HFF-Myc (cell line): ENCODE data around the gene SUSD4.

ENCODE experiments used
- DNase-seq: peaks from one replicate; pipeline ENCODE4 v3.0.0-alpha.2; 2011; ENCODE audit warnings: low read depth; ENCODE audit errors: extremely low read depth
- H3K4me3 ChIP-seq: replicated peaks from 2 replicates; pipeline ENCODE4 v1.5.1; 2011; ENCODE audit warnings: low read depth, mild to moderate bottlenecking, control low read depth, low read length
- TF ChIP-seq, protein P1 (sequence below): IDR thresholded peaks from 2 replicates; pipeline ENCODE4 v1.5.1; 2012; ENCODE audit warnings: mild to moderate bottlenecking, low read depth, low read length, control low read depth; ENCODE audit errors: missing control alignments

Gene SUSD4

DNA sequence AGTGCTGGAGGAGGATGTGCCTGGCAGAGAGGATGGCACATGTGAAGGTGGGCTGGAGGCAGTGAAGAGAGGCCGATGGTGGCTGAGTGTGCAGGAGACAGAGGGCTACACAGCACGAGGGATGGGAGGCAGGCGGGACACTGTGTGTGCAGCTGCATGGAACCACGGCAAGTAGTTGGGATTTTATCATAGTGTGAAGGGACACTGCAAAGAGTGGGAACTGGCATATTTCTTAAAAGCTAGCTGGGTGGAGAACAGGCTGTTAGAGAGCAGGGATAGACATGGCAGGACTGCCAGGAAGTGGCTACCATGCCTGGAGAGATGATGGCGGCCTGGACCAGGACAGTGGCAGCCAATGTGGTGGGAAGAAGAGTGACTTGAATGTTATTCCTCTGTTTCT lies 118.6 kb downstream of the SUSD4 start:
- no peak overlapping the region for H3K4me3 ChIP-seq
- TF ChIP-seq, protein P1, sequence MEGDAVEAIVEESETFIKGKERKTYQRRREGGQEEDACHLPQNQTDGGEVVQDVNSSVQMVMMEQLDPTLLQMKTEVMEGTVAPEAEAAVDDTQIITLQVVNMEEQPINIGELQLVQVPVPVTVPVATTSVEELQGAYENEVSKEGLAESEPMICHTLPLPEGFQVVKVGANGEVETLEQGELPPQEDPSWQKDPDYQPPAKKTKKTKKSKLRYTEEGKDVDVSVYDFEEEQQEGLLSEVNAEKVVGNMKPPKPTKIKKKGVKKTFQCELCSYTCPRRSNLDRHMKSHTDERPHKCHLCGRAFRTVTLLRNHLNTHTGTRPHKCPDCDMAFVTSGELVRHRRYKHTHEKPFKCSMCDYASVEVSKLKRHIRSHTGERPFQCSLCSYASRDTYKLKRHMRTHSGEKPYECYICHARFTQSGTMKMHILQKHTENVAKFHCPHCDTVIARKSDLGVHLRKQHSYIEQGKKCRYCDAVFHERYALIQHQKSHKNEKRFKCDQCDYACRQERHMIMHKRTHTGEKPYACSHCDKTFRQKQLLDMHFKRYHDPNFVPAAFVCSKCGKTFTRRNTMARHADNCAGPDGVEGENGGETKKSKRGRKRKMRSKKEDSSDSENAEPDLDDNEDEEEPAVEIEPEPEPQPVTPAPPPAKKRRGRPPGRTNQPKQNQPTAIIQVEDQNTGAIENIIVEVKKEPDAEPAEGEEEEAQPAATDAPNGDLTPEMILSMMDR = no peak
- no peak for DNase-seq

DNA sequence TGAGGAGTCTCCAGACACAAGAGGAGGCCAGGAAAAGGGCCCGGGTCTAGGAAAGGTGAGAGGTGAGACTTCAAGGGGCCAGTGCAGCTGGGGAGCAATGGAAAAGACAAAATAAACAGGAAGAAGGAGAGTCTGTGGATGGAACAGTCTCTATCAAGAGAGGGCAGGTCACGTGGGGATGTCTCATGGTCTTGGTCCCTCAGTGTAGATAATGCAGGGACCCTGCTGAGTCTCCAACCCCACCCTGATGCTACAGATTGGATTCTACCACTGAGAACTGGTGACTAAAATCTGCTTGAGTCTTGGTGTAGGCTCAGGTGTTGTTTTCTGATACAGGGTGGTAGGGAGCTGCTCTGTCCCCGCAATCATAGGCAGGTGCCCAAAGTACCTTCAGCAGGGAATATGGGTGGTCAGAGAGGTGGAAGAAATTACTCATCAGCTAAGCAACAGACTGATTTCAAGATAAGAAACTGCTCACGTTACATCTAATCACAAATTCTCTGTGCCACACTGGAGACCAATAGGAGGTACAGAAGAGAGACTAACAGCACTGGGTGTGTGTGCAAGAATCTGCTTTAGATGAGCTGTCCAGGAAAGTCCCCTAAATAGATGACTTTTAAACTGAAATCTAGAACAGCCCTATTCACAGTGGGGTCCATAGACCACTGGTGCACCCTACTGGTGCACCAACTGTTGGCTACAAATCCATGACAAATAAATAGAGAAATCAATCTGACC lies 119.4 kb downstream of the SUSD4 start:
- TF ChIP-seq, protein P1 = no peak
- no peak for DNase-seq
- H3K4me3 ChIP-seq = no peak overlapping the region

DNA sequence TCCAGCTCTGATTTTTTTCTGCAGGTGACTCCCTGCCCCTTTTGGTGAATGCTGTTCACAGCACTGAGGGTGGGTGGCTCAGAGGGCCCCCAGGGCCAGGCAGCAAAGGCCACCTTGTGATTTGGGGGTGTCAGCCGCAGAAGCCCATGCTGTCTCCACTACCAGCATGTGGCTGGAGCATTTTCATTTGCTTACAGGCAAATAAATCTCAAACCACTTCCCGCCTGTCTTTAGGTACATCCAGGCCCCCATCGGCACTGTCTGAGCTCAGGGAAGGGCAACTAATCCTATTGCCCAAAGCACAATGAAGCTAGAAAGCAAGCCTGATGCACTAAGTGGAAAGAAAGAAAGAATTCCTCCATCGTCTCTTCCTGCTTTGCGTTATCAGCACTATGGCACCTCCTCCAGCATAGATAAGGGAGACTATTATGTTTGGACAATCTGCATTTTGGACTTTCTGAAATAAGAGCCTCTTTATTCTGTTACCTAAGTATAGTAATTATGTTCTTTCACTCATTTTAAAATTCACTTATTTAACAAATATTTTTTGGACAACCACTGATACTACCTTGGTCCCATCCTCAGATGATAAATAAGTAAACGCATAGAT lies 120.4 kb downstream of the SUSD4 start:
- no peak for DNase-seq
- H3K4me3 ChIP-seq = no peak overlapping the region
- TF ChIP-seq, protein P1 = no peak

DNA sequence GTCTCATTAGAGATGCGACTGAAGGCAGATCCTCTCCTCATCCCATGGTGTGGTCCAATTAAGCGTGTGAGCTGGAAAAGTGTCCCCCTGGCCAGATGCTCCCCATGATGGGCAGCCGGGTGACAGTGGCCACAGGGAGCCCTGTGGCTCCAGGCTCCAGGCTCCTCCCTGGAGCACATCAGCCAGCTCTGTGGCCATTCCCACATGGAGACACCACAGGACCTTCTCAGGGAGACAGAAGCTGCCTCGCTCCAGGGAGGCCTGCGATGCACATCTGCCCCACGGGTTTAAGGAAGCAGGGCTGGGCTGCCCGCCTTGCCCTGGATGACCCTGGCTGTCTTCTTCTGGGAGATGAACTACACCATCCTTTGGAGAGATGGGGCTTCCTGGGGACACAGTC lies 121.0 kb downstream of the SUSD4 start:
- H3K4me3 ChIP-seq = no peak overlapping the region
- DNase-seq = no peak
- TF ChIP-seq, protein P1 = no peak

DNA sequence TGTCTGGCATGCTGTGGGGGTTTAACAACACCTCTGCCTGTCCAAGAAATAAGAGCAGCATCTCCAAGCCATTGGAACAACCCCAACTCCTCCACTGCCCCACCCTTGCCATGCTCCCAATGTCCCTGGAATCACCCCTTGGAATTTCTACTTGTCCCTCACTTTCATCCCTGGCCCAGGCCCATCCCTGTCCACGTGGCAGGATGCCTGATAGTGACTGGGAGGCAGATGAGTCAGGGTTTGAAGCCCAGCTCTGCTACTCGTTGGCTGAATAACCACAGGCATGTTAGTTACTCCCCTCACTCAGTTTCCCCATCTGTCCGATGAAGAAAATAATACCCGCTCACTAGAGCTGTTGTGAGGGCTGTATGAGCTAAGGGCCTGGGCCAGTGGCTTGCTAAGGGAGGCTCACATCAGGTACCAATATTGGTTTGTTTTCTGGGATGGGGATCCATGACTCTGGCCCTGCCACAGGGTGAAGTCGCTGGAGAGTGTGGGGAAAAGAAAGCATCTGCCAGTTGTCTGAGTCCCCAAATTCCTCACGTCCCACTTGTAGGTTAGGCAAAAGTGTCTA lies 121.5 kb downstream of the SUSD4 start:
- TF ChIP-seq, protein P1 = no peak
- no peak overlapping the region for H3K4me3 ChIP-seq
- DNase-seq = no peak

DNA sequence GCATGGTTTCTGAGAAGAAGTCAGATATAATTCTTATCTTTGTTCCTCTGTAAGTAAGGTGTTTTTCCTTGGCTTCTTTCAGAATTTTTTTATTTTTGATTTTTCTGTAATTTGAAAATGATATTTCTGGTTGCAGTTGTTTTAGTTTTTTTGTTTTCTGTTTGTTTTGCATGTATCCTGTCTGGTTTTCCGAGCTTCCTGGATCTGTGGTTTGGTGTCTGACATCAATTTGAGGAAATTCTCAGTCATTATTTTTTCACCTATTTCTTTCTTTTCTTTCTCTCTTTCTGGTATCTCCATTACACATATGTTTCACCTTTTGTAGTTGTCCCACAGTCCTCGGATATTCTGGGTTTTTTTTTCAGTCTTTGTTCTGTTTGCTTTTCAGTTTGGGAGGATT lies 123.9 kb downstream of the SUSD4 start:
- H3K4me3 ChIP-seq = no peak overlapping the region
- TF ChIP-seq, protein P1 = no peak
- DNase-seq = no peak
